HG02798 (cell line): ENCODE measurements around the gene WDR5B.

ENCODE experiments used
- ATAC-seq: cut with Tn5 transposase; IDR thresholded peaks from one replicate; pipeline ENCODE4 v1.9.1; 2021; ENCODE audit warnings: mild to moderate bottlenecking; ENCODE audit not compliant: unreplicated experiment, poor library complexity

WDR5B gene

DNA sequence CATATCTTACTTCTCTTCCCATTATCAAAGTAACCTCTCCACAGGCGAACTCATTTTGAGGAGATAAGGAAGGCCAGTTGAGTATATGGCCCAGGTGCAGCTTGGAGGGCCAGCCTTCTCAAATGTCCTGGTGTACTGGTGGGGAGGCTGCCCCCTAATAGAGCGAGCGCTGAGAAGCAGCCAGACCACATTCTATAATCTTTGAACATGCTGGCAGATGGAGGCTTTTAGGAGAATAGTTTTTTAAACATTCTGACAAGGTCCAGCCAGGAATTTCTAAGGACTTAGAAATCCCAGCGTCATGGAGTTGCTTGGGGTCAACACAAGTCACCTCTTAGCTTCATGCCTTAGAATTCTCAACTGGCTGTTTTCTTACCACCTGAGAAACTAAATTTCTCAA, 5.8 kb downstream of the WDR5B start:
- ATAC-seq: no peak

DNA sequence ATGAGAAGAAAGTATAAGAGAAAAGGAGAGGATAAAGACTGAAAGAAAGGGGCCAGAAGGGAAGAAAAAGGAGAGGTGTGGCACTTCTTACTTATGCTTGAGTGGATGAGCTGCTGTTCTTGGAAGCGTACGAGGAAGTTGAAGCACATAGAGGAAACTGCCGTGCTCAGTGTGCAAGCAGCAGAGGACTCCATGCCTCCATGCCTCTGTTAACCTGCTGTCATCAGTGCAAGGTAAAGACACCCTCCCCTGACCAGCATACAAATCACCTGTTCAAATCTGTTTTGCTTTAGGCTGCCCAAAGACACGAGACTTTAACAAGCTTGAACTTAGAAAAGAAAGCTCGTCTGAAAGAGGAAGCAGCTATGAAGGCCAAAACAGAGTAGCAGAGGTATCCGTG, 6.4 kb downstream of the WDR5B start:
- ATAC-seq: no peak

DNA sequence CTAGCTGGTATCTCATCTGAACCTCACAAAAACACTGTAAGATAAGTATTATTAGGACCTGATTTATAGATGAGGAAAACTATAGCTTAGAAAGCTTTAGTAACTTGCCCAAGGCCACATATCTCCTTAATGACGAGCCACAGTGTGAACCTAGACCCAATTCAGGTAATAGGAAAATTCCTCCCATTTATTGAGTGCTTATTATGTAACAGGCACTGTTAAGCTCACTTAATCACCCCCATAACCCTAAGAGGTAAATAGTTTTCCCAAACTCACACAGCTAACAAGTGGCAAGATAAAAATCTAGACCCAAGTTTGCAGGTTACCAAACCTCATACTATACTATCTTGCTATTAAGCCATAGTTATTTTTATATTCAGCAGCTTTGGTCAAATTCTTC, 7.9 kb downstream of the WDR5B start:
- ATAC-seq: no peak

DNA sequence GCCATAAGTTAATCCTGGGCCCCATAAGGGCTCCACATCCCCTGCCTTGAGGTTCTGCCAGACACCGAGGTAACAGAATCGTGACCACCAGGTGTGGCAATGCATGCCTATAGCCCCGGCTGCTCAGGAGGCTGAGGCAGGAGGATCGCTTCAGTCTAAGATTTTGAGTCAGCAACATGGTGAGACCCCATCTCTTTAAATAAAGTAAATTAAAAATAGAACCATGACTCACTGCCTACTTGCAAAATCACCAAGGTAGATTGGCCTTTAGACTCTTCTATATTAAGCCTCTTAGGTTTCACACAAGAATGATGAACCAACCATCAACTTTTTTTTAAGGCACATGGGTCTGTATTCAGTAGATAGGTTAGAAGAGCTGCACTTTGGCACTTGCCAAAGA, 9.7 kb downstream of the WDR5B start:
- ATAC-seq: no peak

DNA sequence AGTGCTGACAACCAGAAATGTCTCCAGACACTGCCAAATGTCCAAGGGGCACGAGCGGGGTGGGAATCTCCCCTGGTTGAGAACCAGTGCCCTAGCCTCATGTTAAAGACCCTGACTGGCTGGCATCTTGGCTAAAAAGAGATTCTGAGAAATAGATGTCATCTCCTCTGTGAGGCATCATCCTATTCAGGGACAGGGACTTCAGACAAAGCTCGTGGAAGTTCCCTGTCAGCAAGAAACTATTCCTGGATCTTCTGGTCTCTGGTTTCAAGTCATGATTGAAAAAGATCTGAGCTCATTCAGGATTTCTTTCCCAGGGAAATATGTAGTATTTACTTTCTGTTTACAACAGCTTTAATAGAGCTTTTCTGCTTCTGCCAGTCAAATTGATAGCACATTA, 10.8 kb downstream of the WDR5B start:
- no peak for ATAC-seq

DNA sequence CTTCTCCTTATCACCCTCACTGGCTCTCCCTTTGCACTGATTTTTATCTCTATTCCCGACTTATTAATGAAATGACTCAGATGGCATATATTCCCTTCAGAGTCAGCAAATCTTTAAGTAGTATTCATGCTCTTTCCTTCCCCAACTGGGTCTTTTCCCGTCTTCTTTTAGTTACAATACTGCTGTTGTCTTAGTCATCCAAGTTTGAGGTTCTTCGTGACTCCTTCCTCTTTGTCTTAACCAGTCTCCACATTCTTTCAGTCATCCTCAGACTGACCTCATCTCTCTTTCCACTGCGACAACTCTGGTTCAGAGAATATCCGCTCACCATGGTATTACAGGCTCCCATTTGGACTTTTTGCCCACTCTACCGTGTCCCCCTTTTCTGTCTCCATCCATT, 12.4 kb downstream of the WDR5B start:
- no peak for ATAC-seq

DNA sequence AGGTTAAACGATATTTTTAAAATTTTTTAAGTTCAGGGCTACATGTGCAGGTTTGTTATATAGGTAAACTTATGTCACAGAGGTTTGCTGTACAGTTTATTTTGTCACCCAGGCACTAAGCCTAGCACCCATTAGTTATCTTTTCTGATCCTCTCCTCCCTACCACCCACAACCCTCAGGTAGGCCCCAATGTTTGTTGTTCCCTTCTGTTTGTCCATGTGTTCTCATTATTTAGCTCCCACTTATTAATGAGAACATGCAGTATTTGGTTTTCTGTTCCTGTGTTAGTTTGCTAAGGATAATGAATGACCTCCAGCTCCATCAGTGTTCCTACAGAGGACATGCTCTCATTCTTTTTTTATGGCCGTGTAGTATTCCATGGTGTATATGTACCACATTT, 16.9 kb downstream of the WDR5B start:
- no peak for ATAC-seq

DNA sequence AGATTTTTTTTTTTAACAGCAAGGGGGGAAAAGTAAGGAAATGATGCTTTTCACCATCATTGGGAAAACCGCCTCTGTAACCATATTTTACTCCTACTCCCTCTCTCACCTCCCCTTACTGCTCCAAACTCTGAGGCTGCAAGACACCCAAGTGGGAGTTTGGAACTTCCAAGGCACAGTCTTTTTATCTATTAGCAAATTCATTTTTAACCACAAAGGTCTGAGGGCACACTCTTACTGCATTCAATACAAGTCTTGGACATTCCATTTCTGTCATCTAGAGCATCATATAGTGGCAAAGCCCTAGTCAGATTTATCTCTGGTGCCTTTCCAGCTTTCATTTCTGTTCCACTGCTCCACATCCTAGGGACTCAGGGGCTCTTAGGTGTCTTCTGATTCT, 18.7 kb downstream of the WDR5B start:
- no peak for ATAC-seq

DNA sequence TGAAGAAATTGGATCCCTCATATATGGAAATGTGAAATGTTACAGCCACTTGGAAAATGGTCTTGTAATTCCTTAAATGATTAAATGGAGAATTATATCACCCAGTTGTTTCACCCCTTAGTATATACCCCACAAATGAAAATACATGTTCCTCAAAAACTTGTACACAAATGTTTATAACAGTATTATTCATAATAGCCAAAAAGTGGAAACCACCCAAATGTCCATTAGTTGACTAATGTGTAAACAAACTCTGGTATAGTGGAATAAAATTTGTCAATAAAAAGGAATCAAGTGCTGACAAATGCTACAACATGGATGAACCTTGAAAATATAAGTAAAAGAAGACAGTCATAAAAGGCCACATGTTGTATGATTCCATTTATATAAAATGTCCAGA, 19.4 kb downstream of the WDR5B start:
- no peak for ATAC-seq

DNA sequence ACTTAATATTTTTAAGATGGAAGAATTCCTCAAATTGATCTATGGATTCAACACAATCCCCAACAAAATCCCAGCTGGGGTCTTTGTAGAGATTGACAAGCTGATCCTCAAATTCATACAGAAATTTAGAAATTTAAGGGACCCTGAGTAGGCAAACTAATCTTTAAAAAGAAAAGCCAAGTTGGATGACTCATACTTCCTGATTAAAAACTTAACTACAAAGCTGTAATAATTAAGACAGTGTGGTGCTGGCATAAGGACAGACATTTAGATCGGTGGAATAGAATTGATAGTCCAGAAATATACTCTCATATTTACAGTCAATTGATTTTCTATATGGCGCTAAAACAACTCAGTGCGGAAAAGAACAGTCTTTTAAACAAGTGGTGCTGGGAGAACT, 20.3 kb downstream of the WDR5B start:
- no peak for ATAC-seq

DNA sequence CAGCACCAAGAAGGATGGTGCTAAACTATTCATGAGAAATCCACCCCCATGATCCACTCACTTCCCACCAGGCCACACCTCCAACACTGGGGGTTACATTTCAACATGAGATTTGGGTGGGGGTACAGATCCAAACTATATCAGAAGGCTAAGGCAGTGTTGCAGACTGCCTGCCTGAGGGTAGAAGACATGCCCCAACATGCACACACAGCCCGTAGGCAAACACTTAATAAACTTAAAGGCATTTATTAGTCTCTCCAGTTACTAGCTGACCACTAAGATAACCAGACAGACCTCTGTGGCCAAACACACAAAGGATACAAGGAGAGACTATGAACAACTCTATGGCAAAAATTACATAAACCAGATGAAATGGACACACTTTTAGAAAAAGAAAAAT, 21.7 kb downstream of the WDR5B start:
- no peak for ATAC-seq

DNA sequence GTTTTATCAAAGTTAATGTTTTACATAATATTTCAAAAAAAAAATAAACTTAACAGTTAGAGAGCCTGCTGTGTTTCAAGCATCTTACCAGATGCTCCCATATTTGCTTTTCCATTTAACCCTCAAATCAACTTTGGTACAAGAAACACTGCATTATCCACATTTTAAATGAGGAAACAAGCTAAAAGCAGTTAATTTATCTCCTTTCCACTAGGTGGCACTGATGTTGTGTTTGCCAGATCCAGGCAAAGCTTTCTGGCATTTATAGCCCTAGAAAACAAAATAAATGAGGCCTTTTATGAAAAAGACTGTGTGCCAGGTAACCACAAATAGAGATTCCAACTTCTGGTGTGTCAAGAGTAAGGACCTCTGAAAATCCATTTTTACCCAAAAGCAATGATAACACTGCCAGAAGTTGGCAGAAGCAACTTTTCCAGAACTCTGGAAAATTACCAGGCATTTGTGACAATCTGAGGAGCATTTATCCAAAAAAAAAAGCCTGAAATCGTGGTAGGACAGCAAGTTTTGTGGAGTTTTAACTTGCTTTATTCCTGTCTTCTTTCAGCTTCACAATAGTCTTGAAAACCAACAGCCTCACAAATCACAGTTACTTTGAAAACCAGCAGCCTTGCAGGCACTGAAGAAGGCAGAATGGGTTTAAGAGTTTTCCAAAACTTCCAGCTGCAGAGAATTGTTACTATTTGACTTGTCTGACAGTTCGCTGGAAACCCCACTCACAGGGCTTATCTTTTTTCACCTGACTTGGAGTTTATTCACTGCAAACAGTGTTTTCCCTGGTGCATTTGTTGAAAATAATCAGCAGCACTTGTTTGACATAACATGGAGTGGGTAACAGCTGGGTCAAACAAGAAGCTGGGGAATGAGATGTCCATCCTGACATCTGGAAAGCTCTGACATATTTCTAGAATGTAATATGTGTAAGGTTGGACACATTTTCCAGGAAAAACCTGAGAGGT, 22.7 kb downstream of the WDR5B start:
- ATAC-seq: no peak

DNA sequence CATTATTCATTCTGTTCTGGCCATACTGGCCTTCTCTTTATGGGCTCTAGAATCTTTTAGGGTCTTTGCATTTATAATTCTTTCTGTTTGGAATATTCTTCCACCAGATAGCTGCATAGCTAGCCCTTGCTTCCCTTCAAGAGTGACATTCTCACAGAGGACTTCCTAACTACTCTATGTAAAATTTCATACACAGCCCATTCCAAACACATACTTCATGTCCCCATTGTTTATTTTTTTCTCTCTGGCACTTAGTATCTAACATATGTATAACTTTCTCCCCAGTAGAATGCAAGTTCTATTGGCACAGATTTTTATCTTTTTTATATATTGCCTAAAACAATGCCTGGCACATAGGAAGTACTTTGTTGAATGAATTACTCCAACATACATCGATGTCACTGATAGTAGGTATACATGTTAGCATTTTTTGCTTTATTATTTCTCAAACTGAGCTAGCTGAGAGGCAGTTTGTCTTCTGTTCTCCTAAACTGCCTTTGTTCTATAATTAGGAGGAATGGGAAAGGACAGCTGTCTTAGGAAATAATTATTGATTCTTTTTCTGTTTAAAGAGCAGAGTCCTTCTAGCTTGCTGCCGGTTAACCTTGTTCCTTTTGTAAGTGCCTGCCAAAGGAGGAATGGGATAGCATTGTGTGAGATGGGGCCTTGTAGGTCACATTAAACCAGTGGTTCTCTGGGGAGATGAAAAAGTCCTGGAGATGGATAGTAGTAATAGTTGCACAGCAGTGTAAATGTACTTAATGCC, 24.0 kb downstream of the WDR5B start:
- ATAC-seq: no peak

DNA sequence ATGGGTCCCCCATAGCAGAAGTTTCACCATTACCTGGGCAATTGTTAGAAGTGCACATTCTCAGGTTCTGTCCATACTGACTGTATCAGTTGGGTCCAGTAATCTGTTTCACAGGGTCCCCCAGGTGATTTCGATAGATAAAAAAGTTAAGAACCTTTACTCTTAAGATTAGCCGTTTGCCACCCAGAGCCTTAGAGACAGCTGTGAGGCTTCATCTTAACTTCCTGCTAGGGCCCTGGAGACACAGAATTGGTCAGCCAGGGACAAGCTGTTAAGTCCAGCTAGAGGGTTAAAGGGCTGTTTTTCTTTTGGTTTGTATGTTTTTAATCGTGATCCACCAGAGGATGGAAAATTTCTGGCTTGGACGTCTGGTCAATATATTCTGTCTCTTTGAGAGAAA, 25.2 kb downstream of the WDR5B start:
- ATAC-seq: no peak

DNA sequence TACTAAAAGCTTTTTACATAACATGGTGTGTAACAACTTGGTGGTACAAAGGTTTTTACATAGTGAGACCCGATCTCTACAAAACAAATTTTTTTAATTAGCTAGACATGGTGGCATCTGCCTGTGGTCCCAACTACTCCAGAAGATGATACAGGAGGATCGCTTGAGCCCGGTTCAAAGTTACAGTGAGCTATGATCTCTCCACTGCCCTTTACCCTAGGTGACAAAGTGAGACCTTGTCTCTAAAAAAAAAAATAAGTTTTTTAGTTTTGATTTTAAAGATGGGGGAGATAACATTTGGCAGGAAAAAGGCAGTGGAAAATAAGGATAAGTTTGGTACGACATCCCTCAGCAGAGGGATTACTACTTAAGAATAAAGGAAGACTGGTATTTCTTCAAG, 26.0 kb downstream of the WDR5B start:
- no peak for ATAC-seq

DNA sequence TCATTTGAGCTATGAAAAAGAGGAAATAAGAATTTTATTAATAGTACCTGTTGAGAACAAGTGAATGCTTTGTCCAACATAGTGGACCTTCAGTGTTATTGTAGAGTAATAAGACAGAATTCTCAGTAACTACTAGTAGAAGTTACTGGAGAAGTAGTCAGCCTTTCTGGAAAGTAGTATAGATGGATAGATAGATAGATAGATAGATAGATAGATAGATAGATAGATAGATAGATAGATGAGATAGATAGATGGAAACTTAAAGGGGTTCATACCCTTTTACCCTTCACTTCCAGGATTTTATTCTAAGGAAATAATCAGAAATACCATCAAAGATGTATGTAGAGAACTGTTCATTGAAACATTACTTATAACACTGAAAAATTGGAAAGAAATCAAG, 26.7 kb downstream of the WDR5B start:
- ATAC-seq: no peak

DNA sequence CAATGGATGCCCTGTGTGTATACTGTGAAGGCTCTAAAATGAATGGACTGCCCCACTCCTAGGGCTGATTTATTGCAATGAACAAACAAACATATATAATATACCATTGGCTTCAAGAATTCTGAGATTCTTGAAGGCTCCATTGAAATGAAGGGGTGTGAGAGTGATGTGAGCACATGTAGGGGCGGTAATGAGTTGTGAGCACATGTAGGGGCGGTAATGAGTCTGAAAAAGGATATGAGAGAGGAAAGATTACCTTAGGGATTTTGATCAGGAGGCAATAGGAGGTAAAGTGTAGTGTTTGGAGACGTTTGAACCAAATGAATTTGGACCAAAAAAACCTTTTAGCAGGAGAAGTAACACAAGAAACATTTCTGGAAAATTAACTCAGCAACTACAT, 28.2 kb downstream of the WDR5B start:
- ATAC-seq: no peak

DNA sequence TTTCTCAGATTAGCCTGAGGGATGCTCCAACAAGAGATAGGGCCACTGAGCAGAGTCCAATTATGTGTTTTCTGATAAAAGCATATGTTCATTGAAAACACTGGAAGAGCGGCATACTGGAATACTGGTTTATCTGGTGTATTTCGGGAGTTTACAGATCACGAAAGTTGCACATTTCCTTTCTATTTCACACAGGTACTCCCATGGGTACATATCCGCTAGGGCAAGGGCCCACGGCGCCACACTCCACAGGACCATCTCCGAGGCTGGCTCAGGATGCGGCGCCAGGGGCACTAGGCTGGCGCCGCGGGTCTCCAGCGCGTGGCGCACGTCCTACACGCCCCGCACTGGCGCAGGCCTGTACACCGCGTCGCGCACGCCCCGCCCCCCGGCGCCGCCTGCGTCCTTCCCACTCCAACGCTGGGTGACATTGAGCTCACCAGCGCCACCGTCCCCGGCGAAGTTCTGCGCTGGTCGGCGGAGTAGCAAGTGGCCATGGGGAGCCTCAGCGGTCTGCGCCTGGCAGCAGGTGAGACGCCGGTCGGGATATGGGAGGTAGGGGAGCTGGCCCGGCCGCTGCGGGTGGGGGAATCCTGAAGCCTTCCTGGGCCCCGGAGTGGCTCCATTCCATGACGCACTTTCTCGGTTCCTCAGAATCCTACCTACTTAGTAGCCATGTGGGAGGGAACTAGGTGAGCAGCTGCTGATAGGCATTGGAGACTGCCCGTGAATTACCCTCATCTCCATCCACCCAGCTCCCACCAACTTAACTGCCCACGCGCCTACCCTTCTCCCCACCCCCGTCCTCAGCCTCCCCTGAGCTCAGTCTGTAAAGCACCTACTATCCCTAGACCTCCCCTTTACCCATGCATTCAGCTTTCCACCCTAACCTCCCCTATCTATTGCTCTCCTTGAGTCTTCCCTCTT, 31.8 kb downstream of the WDR5B start, which contains the start of gene FAM162A:
FAM162A (plus strand) TSS at position 412 of the 927 bp plus-strand sequence; CDS start at position 496, 84 bp downstream.
- ATAC-seq: peak; percentile 94

DNA sequence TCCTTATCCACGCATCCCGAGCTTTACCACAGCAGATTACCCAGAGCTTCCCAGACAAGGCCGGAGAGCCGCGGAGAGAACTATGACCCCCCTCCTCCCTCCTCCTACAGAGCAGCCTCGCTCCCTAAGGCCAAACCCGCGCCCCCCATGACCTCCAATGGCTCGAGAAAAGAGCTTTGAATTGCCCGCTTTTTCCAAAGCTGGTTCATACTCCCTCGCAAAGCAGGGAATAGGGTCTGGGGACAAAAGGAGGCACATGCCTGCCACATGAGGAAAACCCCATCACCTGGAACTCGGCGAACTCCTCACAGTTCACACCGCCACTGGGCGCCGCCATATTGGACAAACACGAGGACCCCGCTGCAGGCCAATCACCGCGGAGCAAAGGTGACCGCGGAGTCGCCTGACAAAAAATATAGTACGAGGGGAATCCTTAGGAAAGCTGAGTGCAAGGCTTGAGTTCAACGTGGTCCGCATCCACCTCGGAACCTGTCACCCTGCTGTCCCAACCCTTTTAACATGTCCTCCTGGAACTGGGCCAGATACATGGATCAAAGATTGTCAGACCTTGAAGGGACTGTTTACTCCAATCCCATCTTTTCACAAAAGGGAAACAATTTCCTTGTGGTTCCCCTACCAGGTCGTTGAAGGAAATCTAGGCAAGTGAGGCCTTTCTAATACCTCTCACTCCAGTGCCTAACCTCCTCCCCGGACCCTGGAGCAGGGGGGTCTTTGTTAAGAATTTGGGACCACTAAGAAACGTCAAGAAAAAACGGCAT, 32.8 kb downstream of the WDR5B start, which contains the start of gene MIX23:
MIX23 (minus strand) TSS at position 344 of the 779 bp plus-strand sequence; CDS start at position 337, 7 bp downstream.
- ATAC-seq: peak; percentile 50
